CD8-positive, alpha-beta memory T cell (primary cell): Measurements from ENCODE around the gene KCTD5. TPM values are rescaled to one million over a fixed set of nuclear protein-coding genes. Genes with fewer than 3 reads are reported as not detected.
"Not testable (repeated sequence)": the region's sequence is repeated elsewhere in the genome, so short reads cannot be mapped to it uniquely, and the experiment has no call there.

ENCODE experiments used
- CTCF ChIA-PET: fragments of 350-600 bp; sonication (Branson Sonifier 250); formaldehyde crosslinking; loops from one replicate; lab custom pipeline; 2021; ENCODE audit warnings: antibody characterized with exemption; lab: Charles Lee
- POLR2A ChIA-PET: fragments of 350-600 bp; sonication (Branson Sonifier 250); formaldehyde crosslinking; loops from one replicate; lab custom pipeline; 2021; ENCODE audit warnings: antibody characterized with exemption; lab: Charles Lee
- DNase-seq, 5 donors: peaks; one replicate each; pipeline versions ENCODE4 v3.0.0 to v3.0.0-alpha.2; 2020 to 2022; ENCODE audit warnings: mixed read lengths in 1 of 5
- H3K27ac ChIP-seq: one replicate; pipeline ENCODE4 v1.7.0; 2013; ENCODE audit warnings: low read depth, mild to moderate bottlenecking, low read length, moderate library complexity
- H3K27me3 ChIP-seq: 2 replicates; pipeline ENCODE4 v1.7.0; 2013; ENCODE audit warnings: low read length, mild to moderate bottlenecking; ENCODE audit not compliant: insufficient read depth, poor library complexity, severe bottlenecking
- H3K36me3 ChIP-seq: 2 replicates; pipeline ENCODE4 v1.7.0; 2013; ENCODE audit warnings: mild to moderate bottlenecking, low read length, moderate library complexity; ENCODE audit not compliant: insufficient read depth
- H3K4me1 ChIP-seq: 2 replicates; pipeline ENCODE4 v1.7.0; 2013; ENCODE audit warnings: mild to moderate bottlenecking, low read length, moderate library complexity; ENCODE audit not compliant: insufficient read depth
- H3K4me3 ChIP-seq: 2 replicates; pipeline ENCODE4 v1.7.0; 2013; ENCODE audit warnings: mild to moderate bottlenecking, low read length
- H3K9me3 ChIP-seq: 2 replicates; pipeline ENCODE4 v1.7.0; 2013; ENCODE audit warnings: mild to moderate bottlenecking, low read length
- H3K27ac Mint-ChIP-seq, 8 donors: one replicate each; pipeline ENCODE4 v1.8.0; 2020 to 2021; ENCODE audit warnings: mixed read lengths in 8 of 8, mild to moderate bottlenecking in 6 of 8, inconsistent platforms in 3 of 8, moderate library complexity in 3 of 8
- H3K27me3 Mint-ChIP-seq, 2 donors: one replicate each; pipeline ENCODE4 v1.8.0; 2020 to 2021; ENCODE audit warnings: mixed read lengths in 2 of 2, mild to moderate bottlenecking in 1 of 2, moderate library complexity in 1 of 2
- H3K36me3 Mint-ChIP-seq, 3 donors: one replicate each; pipeline ENCODE4 v1.8.0; 2020 to 2021; ENCODE audit warnings: mixed read lengths in 3 of 3, inconsistent platforms in 1 of 3, mild to moderate bottlenecking in 1 of 3
- H3K4me1 Mint-ChIP-seq, 3 donors: one replicate each; pipeline ENCODE4 v1.8.0; 2020 to 2021; ENCODE audit warnings: mixed read lengths in 3 of 3, inconsistent platforms in 1 of 3, mild to moderate bottlenecking in 1 of 3
- H3K4me3 Mint-ChIP-seq, 7 donors: one replicate each; pipeline ENCODE4 v1.8.0; 2020 to 2021; ENCODE audit warnings: mixed read lengths in 7 of 7, mild to moderate bottlenecking in 6 of 7, moderate library complexity in 4 of 7, inconsistent platforms in 2 of 7
- H3K9me3 Mint-ChIP-seq, 5 donors: one replicate each; pipeline ENCODE4 v1.8.0; 2020 to 2022; ENCODE audit warnings: mixed read lengths in 5 of 5, mild to moderate bottlenecking in 3 of 5, moderate library complexity in 2 of 5, inconsistent platforms in 1 of 5
- polyA plus RNA-seq: library from polyadenylated mRNA; unstranded; fragments of 300-500 nt; fragmentation: Illumina TruSeq; gene quantifications from one replicate; pipeline ENCODE4 v1.2.3, GENCODE V29; 2021
- total RNA-seq, 2 experiments: library from RNA; stranded (reverse); gene quantifications; one replicate each; pipeline ENCODE4 v1.2.3, GENCODE V29; 2021

Gene KCTD5
- total and polyA plus RNA-seq, 3 experiments from 2014 or later: 21.2 to 50.5 (median 49.7) TPM

DNA sequence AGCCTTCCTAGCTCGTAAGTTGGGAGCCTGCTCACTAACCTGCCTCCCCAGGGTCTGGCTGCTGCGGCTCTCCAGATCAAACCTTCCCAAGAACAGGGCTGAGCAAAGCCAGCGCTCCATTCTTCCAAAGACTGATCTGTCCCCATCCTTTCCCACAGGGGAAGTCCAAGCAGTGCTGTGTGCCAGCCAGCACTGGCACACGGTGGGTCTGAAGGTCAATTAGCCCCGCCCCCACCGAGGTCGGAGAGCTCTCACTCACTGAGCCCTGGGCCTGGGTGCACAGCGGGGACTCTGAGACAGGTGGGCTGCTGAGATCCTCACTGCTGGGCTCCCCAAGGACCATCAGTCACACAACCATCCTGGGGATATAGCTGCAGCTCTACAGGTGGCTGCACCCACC is 27.4 kb upstream of the KCTD5 start:
- DNase-seq, H3K27me3 Mint-ChIP-seq, H3K36me3 ChIP-seq, H3K4me1 ChIP-seq, CTCF ChIA-PET, H3K9me3 Mint-ChIP-seq, H3K4me1 Mint-ChIP-seq, H3K4me3 ChIP-seq, POLR2A ChIA-PET, H3K27ac ChIP-seq, H3K27me3 ChIP-seq, H3K27ac Mint-ChIP-seq, H3K9me3 ChIP-seq, H3K36me3 Mint-ChIP-seq, H3K4me3 Mint-ChIP-seq: not testable (repeated sequence)

DNA sequence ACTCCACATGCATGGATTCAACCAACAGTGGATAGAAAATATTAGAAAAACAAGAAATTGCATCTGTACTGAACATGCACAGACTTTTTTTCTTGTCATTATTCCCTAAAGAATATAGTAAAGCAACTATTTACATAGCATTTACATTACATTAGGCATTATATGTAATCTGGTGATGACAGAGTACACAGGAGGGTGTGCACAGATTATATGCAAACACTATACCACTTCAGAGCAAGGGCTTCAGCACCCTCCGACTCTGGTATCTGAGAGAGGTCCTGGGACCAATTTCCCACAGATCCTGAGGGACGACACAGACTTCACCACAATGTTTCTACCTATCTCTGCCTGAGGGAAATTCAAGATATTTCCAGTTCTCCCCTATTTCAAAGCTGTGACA is 25.3 kb upstream of the KCTD5 start:
- H3K36me3 ChIP-seq: no peaks in the 10 kb centered on the region
- Mint-ChIP-seq H3K36me3 (peaks cover 0 to 2% (median 0%) of the 10 kb centered on the region in 3 donors), H3K9me3 (no peaks in the 10 kb centered on the region), H3K4me3 (no peak overlapping the region), H3K27me3 (no peaks in the 10 kb centered on the region), H3K27ac (peak overlapping the region in 1 of 8 donors; percentile 43), H3K4me1 (peaks cover 10 to 18% (median 15%) of the 10 kb centered on the region in 3 donors)
- no peak overlapping the region for H3K4me3 ChIP-seq
- no peaks in the 10 kb centered on the region for H3K9me3 ChIP-seq
- POLR2A ChIA-PET: no interaction called here
- no peak overlapping the region for H3K27ac ChIP-seq
- CTCF ChIA-PET: no interaction called here
- H3K4me1 ChIP-seq: no peaks in the 10 kb centered on the region
- no peaks in the 10 kb centered on the region for H3K27me3 ChIP-seq
- DNase-seq: no peak

DNA sequence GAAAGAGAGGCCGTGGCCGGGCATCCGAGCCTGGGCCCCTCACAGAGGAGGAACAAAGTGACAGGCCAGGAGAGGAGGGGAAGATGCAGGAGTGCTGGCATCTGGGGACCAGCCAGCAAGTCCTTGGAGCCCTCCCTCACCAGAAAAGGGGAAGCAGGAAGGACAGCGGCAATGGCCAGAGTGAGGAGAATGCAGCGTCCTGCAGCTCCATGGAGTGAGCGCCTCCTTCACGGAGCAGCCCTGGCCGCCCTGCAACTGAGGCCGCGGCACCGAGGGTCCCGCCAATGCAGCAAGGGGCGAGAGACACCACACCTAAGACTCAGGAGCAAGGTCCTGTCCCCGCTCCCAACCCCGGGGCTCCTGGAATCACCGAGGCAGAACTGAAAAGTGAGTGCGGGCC is 24.5 kb upstream of the KCTD5 start:
- DNase-seq, H3K27ac Mint-ChIP-seq, H3K9me3 ChIP-seq, H3K36me3 Mint-ChIP-seq, H3K9me3 Mint-ChIP-seq, H3K4me1 ChIP-seq, H3K36me3 ChIP-seq, H3K4me3 ChIP-seq, CTCF ChIA-PET, H3K27me3 Mint-ChIP-seq, POLR2A ChIA-PET, H3K4me3 Mint-ChIP-seq, H3K27me3 ChIP-seq, H3K27ac ChIP-seq: not testable (repeated sequence)
- H3K4me1 Mint-ChIP-seq: peaks cover 10 to 23% (median 15%) of the 10 kb centered on the region in 3 donors

DNA sequence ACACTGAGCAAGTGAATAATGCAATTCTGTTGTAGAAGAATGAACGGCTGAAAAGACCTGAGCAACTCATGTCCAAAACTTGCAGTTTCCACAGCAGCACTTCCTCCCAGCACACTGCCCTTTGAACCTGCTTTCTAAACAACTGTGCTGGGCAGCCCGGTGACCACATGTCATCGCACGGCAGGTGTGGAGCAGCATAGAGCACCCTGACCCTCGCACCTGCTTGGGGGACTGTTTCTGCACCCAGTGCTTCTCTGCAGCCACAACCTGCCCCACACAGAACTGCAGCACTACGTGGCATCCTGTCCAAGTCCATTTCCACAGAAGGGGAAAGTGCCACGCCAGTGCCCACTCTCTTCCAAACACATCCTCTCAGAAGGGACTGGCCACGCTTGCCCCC is 22.8 kb upstream of the KCTD5 start:
- H3K4me3 ChIP-seq, H3K4me1 ChIP-seq, H3K9me3 ChIP-seq, H3K27me3 Mint-ChIP-seq, H3K9me3 Mint-ChIP-seq, H3K27me3 ChIP-seq, H3K4me3 Mint-ChIP-seq, H3K36me3 ChIP-seq, CTCF ChIA-PET, POLR2A ChIA-PET, H3K27ac ChIP-seq, DNase-seq: not testable (repeated sequence)
- peaks cover 22 to 39% (median 26%) of the 10 kb centered on the region in 3 donors for H3K4me1 Mint-ChIP-seq
- H3K27ac Mint-ChIP-seq: peak overlapping the region in 4 of 8 donors; percentile 11 to 90 (median 86)
- H3K36me3 Mint-ChIP-seq: peaks cover 0 to 13% (median 0%) of the 10 kb centered on the region in 3 donors

DNA sequence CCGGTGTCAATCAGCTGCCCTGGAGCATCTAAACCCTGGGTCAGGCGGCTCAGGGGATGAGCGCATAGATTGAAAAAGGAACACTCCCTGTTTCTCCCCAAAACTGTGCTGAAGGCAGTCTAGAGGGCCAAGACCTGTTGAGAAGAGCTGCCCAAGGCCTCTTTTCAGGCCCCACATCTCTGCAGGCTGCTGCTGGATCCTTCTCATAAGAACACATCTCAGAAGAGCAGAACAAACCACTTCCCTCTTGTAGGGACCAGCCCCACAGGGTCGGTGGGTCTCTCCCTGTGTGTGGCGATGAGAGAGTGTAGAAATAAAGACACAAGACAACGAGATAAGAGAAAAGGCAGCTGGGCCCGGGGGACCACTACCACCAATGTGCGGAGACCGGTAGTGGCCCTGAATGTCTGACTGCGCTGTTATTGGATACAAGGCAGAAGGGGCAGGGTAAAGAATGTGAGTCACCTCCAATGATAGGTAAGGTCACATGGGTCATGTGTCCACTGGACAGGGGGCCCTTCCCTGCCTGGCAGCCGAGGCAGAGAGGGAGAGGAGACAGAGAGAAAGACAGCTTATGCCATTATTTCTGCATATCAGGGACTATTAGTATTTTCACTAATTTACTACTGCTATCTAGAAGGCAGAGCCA is 22.2 kb upstream of the KCTD5 start:
- Mint-ChIP-seq H3K4me3 (peak overlapping the region in 1 of 7 donors; percentile 11), H3K4me1 (peaks cover 22 to 39% (median 26%) of the 10 kb centered on the region in 3 donors), H3K36me3 (peaks cover 0 to 17% (median 0%) of the 10 kb centered on the region in 3 donors), H3K27ac (peak overlapping the region; percentile 34 to 90 (median 82))
- H3K4me1 ChIP-seq, H3K9me3 ChIP-seq, H3K4me3 ChIP-seq, CTCF ChIA-PET, H3K36me3 ChIP-seq, POLR2A ChIA-PET, H3K9me3 Mint-ChIP-seq, H3K27ac ChIP-seq, H3K27me3 ChIP-seq, DNase-seq, H3K27me3 Mint-ChIP-seq: not testable (repeated sequence)

DNA sequence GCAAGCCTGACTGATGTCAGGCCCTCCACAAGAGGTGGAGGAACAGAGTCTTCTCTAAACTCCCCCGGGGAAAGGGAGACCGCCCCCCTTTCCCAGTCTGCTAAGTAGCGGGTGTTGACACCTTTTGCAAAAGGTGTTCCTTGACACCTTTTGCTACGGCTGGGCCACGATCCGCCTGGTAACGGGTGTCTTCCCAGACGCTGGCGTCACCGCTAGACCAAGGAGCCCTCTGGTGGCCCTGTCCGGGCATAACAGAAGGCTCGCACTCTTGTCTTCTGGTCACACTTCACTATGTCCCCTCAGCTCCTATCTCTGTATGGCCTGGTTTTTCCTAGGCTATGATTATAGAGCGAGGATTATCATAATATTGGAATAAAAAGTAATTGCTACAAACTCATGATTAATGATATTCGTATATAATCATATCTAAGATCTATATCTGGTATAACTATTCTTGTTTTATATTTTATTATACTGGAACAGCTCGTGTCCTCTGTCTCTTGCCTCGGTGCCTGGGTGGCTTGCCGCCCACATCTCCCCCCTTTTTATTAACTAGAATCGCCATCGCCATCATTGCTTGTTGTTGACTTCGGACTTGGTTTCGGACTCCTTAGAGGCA is 21.5 kb upstream of the KCTD5 start:
- H3K27ac Mint-ChIP-seq: peak overlapping the region in 5 of 8 donors; percentile 15 to 90 (median 74)
- H3K36me3 Mint-ChIP-seq: peaks cover 0 to 20% (median 0%) of the 10 kb centered on the region in 3 donors
- H3K9me3 Mint-ChIP-seq, H3K36me3 ChIP-seq, H3K27me3 ChIP-seq, H3K27me3 Mint-ChIP-seq, H3K27ac ChIP-seq, H3K4me1 ChIP-seq, POLR2A ChIA-PET, CTCF ChIA-PET, H3K9me3 ChIP-seq, H3K4me3 ChIP-seq: not testable (repeated sequence)
- peaks cover 22 to 39% (median 26%) of the 10 kb centered on the region in 3 donors for H3K4me1 Mint-ChIP-seq
- DNase-seq: peak in 4 of 5 donors; percentile 9 to 54 (median 30)
- peak overlapping the region in 1 of 7 donors; percentile 11 for H3K4me3 Mint-ChIP-seq

DNA sequence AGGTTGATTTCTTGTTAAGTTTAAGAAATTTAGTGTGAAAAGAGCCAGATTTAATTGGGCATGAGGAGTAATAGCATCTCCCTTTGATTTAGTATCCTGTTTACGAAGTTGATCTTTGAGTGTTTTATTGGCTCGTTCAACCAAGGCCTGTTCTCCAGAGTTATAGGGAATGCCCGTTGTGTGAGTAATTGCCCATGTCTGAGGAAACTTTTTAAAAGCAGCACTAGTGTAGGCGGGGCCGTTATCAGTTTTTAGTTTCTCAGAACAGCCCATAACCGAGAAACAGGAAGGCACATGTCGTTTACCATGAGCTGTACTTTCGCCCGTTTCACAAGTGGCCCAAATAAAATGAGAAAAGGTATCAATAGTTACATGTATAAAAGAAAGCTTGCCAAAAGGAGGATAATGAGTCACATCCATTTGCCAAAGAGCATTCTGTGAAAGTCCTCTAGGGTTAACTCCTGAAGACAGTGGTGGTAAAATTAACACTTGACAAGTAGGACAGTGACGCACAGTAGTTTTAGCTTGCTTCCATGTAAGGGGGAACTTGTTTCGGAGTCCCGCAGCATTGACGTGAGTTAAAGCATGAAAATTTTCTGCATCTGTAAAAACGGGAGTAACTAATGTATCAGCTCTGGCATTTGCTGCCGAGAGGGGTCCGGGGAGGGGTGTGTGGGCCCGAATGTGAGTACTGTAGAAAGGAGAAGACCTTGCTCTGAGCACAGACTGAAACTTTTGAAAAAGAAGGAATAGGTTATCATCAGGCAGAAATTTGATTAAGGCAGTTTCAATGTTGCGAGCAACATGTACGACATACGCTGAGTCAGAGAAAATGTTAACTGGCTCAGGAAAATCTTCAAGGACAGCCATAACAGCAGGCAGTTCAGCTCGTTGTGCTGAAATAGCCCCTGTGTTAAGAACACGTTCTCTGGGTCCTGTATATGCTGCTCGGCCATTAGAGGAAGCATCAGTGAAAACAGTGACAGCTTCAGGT is 18.5 kb upstream of the KCTD5 start:
- ChIA-PET CTCF (no interaction called here), POLR2A (no interaction called here)
- peak overlapping the region in 5 of 7 donors; percentile 23 to 68 (median 54) for H3K4me3 Mint-ChIP-seq
- H3K27ac ChIP-seq: peak overlapping the region; percentile 19
- peaks cover 0 to 46% (median 3%) of the 10 kb centered on the region in 3 donors for H3K36me3 Mint-ChIP-seq
- no peaks in the 10 kb centered on the region for H3K27me3 ChIP-seq
- no peak for DNase-seq
- no peak overlapping the region for H3K4me3 ChIP-seq
- no peaks in the 10 kb centered on the region for H3K4me1 ChIP-seq
- H3K36me3 ChIP-seq: peaks cover 3% of the 10 kb centered on the region
- no peaks in the 10 kb centered on the region for H3K9me3 ChIP-seq
- H3K27ac Mint-ChIP-seq: peak overlapping the region; percentile 80 to 97 (median 88)
- H3K27me3 Mint-ChIP-seq: no peaks in the 10 kb centered on the region
- peaks cover 26 to 39% (median 27%) of the 10 kb centered on the region in 3 donors for H3K4me1 Mint-ChIP-seq
- no peaks in the 10 kb centered on the region for H3K9me3 Mint-ChIP-seq
